RWPE1 (cell line): ENCODE measurements around the gene ADD3.

Source experiments
- CTCF ChIA-PET: fragments of 350-600 bp; sonication (Branson Sonifier 250); formaldehyde crosslinking; extraction: SDS; loops from one replicate; lab custom pipeline; 2021; lab: Yijun Ruan, JAX
- POLR2A ChIA-PET: fragments of 400-600 bp; formaldehyde crosslinking; extraction: SDS; loops from one replicate; lab custom pipeline; 2020; ENCODE audit warnings: antibody characterized with exemption; ENCODE audit not compliant: low non-redundant PET; lab: Yijun Ruan, JAX
- DNase-seq: peaks from one replicate; pipeline ENCODE4 v3.0.0; 2012; ENCODE audit warnings: low spot score
- H3K27ac ChIP-seq: fragments of 450-650 bp; 2 replicates; pipeline ENCODE4 v1.5.1; 2017
- TF ChIP-seq, protein P1 (sequence below): fragments of 450-650 bp; conservative IDR thresholded peaks from 2 replicates; pipeline ENCODE4 v1.5.1; 2017; ENCODE audit warnings: low read depth, mild to moderate bottlenecking

The ADD3 gene

DNA sequence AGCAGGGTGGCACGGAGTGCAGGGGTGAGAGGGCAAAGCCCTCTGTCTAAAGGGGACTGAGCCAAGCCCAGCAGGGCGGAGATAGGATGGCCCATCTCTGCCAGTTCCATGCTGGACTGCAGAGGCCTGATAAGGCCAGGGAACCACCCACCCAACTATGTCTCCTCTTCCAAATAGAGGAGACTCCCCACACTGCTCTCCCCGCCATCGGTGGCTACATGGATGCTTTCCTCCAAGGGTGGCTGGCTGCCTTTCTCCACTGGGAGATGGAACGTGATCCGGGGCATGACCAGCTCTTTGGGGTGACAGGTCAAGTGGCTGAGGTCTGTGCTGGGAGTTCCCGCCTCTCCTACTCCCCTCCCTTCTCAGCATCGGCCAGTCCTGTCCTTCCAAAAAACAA is 141.5 kb downstream of the ADD3 start:
- no peak overlapping the region for H3K27ac ChIP-seq
- TF ChIP-seq, protein P1, sequence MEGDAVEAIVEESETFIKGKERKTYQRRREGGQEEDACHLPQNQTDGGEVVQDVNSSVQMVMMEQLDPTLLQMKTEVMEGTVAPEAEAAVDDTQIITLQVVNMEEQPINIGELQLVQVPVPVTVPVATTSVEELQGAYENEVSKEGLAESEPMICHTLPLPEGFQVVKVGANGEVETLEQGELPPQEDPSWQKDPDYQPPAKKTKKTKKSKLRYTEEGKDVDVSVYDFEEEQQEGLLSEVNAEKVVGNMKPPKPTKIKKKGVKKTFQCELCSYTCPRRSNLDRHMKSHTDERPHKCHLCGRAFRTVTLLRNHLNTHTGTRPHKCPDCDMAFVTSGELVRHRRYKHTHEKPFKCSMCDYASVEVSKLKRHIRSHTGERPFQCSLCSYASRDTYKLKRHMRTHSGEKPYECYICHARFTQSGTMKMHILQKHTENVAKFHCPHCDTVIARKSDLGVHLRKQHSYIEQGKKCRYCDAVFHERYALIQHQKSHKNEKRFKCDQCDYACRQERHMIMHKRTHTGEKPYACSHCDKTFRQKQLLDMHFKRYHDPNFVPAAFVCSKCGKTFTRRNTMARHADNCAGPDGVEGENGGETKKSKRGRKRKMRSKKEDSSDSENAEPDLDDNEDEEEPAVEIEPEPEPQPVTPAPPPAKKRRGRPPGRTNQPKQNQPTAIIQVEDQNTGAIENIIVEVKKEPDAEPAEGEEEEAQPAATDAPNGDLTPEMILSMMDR = no peak
- DNase-seq = no peak
- CTCF ChIA-PET = interaction anchor here (0.6 kb wide), 1 partner anchor 253 kb away, joined by 7 read pairs; no protein-coding TSS in a partner anchor
- POLR2A ChIA-PET = no interaction called here

DNA sequence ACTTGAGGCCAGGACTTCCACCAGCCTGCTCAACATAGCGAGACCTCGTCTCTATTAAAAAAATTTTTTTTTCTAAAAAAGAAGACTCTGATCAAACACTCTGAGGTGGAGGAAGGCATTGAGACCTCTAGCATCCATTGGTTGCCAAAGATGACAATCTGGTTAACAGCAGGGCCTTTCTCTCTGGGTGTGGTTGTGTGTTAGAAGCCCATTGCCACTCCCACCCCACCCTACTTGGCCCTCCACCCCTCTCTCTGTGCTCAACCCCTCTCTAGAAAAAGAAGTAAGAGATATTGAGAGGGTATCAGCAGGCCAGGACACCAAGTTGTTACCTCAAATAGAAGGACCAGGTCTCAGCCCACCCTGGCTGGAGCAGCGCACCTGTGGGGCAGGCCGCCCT is 142.3 kb downstream of the ADD3 start:
- POLR2A ChIA-PET = no interaction called here
- CTCF ChIA-PET = interaction anchor here (0.6 kb wide), 2 partner anchors 59 to 254 kb away, joined by 3 to 7 read pairs; no protein-coding TSS in a partner anchor
- no peak overlapping the region for H3K27ac ChIP-seq
- TF ChIP-seq, protein P1 = no peak
- DNase-seq = no peak

DNA sequence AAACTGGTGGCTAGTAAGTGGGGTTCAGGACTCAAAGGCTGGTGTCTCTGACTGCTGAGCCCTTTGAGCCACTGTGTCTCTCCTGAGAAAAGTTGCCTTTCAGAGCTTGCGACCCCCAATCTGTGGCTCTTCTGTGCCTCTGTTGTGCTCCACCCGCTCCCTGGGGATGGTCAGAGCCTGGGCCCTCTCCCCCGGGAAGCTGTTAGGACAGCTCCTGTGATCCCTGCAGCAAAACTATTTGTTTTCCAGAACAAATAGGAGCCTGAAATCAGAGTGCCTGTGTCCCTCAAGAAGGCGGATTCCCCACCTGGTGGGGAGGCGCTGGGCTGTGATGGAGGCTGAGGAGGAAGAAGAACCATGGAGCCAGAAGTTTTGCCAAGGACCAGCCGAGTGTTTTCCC is 143.2 kb downstream of the ADD3 start:
- DNase-seq = no peak
- ChIA-PET POLR2A (no interaction called here), CTCF (no interaction called here)
- no peak overlapping the region for H3K27ac ChIP-seq
- TF ChIP-seq, protein P1 = no peak

DNA sequence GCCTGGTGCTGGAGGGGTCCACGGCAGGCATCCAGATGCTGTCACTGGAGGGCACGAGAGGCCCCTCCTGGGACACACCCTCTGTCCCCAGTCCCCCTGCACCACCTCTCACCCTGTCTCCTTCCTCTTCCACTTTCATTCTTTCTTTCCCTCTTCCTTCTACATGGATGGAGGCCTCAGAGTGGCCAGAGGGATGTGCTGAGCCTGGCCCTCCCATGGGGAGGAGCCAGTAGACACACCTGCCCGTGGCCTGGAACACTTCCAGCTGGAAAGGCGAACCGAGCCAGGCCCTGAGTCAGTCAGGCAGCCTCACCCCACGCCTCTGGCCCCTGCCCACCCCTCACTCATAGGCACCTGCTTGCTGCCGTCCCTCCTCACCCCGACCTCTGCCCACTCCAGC is 143.7 kb downstream of the ADD3 start:
- peak; percentile 84 for DNase-seq
- TF ChIP-seq, protein P1 = no peak
- POLR2A ChIA-PET = no interaction called here
- no peak overlapping the region for H3K27ac ChIP-seq
- CTCF ChIA-PET = no interaction called here

DNA sequence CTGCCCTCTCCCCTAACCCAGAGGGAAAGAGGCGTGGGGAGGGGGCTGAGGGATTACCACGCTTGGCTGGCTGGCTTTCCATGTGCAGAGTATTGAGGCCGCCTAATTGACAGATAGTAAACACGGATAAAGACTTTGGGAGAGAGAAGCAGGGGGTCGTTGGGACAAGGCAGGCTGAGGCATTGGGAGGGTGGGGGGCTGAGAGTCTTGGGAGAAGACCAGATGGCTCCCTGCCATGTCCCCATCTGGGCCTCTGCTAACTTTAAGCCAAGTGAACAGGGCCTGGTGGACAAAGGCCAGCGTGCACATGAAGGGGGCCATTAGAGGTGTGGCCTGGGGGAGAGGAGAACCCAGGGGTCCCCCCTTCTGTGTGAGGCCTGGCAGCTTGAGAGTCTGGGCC is 144.2 kb downstream of the ADD3 start:
- no peak for DNase-seq
- TF ChIP-seq, protein P1 = no peak
- no peak overlapping the region for H3K27ac ChIP-seq
- POLR2A ChIA-PET = no interaction called here
- CTCF ChIA-PET = no interaction called here

DNA sequence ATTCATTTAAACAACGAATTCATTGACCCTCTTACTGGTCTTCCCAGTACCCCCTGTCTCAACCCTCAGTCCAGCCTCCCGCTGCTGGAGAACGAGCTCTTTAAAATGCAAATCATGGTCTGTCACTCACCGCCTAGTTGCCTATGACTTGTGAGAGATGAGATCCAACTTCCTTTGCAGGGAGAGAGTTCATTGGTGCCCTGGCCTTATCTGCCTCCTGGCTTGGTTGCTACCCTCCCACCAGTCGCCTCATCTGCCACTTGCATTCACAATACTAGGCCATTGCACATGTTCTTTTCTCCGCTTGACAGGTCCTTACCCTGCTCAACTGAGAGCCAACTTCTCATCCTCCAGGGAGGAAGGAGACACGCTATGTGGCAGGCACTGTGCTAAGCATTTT is 145.6 kb downstream of the ADD3 start:
- no peak for DNase-seq
- ChIA-PET POLR2A (no interaction called here), CTCF (no interaction called here)
- TF ChIP-seq, protein P1 = no peak
- H3K27ac ChIP-seq = no peak overlapping the region
